ENCODE measurements around the gene AGAP1.

DNA sequence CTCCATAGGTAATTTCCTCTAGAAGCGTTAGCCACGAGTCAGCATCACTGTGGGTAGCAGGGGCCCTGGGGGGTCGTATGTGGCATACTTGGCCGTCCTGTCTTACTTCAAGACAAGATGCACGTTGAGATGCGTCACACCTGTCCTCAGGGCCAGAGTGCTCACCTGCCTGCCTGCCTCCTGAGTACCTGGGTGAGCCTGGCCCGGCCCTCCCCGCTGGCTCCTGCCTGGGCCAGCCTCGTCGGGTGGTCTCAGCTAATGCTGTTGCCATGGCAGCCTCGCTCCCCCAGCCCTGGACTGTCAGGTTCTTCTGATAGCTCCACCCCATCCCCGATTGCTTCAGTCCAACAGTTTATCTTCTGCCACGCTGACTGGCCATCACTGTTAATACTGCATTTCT is 441.9 kb downstream of the AGAP1 start:
- TF ChIP-seq, protein P1, sequence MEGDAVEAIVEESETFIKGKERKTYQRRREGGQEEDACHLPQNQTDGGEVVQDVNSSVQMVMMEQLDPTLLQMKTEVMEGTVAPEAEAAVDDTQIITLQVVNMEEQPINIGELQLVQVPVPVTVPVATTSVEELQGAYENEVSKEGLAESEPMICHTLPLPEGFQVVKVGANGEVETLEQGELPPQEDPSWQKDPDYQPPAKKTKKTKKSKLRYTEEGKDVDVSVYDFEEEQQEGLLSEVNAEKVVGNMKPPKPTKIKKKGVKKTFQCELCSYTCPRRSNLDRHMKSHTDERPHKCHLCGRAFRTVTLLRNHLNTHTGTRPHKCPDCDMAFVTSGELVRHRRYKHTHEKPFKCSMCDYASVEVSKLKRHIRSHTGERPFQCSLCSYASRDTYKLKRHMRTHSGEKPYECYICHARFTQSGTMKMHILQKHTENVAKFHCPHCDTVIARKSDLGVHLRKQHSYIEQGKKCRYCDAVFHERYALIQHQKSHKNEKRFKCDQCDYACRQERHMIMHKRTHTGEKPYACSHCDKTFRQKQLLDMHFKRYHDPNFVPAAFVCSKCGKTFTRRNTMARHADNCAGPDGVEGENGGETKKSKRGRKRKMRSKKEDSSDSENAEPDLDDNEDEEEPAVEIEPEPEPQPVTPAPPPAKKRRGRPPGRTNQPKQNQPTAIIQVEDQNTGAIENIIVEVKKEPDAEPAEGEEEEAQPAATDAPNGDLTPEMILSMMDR (IDR thresholded peaks at IDR 0.05): no peak
- no peak for TF ChIP-seq EP300 (IDR thresholded peaks at IDR 0.05)
